DLD1 (cell line): ENCODE data around the gene APEH.

Experiments used
- in situ Hi-C: cut with HindIII; loops from 2 replicates; pipeline ENCODE4 v1.10.0; 2017; ENCODE audit warnings: low sequenced_read_pairs

The APEH gene

GRCh38 chr3:49723628-49724551 is 49.7 kb downstream of the APEH start, which contains the start of gene GMPPB:
Gene GMPPB, minus strand, starts transcription at chr3:49723951. Its CDS starts 225 bp downstream, at chr3:49723726.
- in situ Hi-C loops: no loop called here

- in situ Hi-C loops: no loop called here
Measured at GRCh38 chr3:49724586-49724985, 50.4 kb downstream of the APEH start.

GRCh38 chr3:49725906-49726681 is 51.9 kb downstream of the APEH start:
- in situ Hi-C loops: no loop called here

- in situ Hi-C loops: no loop called here
Measured at GRCh38 chr3:49727154-49727923, 53.2 kb downstream of the APEH start.

GRCh38 chr3:49727924-49728361 is 53.8 kb downstream of the APEH start:
- in situ Hi-C loops: no loop called here

GRCh38 chr3:49729966-49730609 is 55.9 kb downstream of the APEH start:
- in situ Hi-C loops: no loop called here

GRCh38 chr3:49732597-49732996 is 58.4 kb downstream of the APEH start:
- in situ Hi-C loops: no loop called here

GRCh38 chr3:49733551-49733950 is 59.4 kb downstream of the APEH start:
- in situ Hi-C loops: no loop called here
